AG04449 (cell line): ENCODE results near the gene KCNAB1.
"Not testable (repeated sequence)": the region's sequence is repeated elsewhere in the genome, so short reads cannot be mapped to it uniquely, and the experiment has no call there.

Source experiments
- CTCF ChIA-PET: fragments of 350-600 bp; formaldehyde crosslinking; extraction: SDS; loops from one replicate; lab custom pipeline; 2021; ENCODE audit warnings: antibody characterized with exemption; lab: Yijun Ruan, JAX
- POLR2A ChIA-PET: fragments of 400-600, 350-600 bp; formaldehyde crosslinking; extraction: SDS; loops from one replicate; lab custom pipeline; 2020; ENCODE audit warnings: antibody characterized with exemption, inconsistent platforms; lab: Yijun Ruan, JAX
- DNase-seq: peaks from one replicate; pipeline ENCODE4 v3.0.0-alpha.2; 2010; ENCODE audit warnings: low read depth, low spot score
- H3K4me3 ChIP-seq: 2 replicates; pipeline ENCODE4 v1.5.1; 2011; ENCODE audit warnings: low read depth, mild to moderate bottlenecking, control low read depth, low read length
- CTCF ChIP-seq: IDR thresholded peaks from one replicate; pipeline ENCODE4 v1.5.1; 2011; ENCODE audit warnings: mild to moderate bottlenecking, moderate library complexity, low read length, control low read depth, inconsistent platforms; ENCODE audit not compliant: insufficient read depth; ENCODE audit errors: missing control alignments

KCNAB1 gene

GRCh38 chr3:156271995-156272719, 151.8 kb downstream of the KCNAB1 start:
- no peak for TF ChIP-seq CTCF
- POLR2A ChIA-PET, result no interaction called here
- no peak for DNase-seq
- CTCF ChIA-PET, result interaction anchor here (1.3 kb wide), 1 partner anchor 178 kb away, joined by 5 read pairs; no protein-coding TSS in a partner anchor
- no peak overlapping the region for H3K4me3 ChIP-seq

GRCh38 chr3:156273111-156273694, 152.8 kb downstream of the KCNAB1 start:
- ChIA-PET CTCF (interaction anchor here (1.3 kb wide), 1 partner anchor 177 kb away, joined by 5 read pairs; no protein-coding TSS in a partner anchor), POLR2A (no interaction called here)
- no peak for DNase-seq
- no peak for TF ChIP-seq CTCF
- H3K4me3 ChIP-seq, result no peak overlapping the region

- ChIA-PET CTCF (no interaction called here), POLR2A (no interaction called here)
- no peak overlapping the region for H3K4me3 ChIP-seq
- no peak for TF ChIP-seq CTCF
- DNase-seq, result no peak
These were observed 154.4 kb downstream of the KCNAB1 start for GRCh38 chr3:156274791-156275190.

GRCh38 chr3:156284637-156285036, 164.3 kb downstream of the KCNAB1 start:
- CTCF ChIA-PET, result interaction anchor here (1.0 kb wide), 1 partner anchor 224 kb away, joined by 3 read pairs; no protein-coding TSS in a partner anchor
- POLR2A ChIA-PET, result not testable (repeated sequence)

GRCh38 chr3:156285626-156286025, 165.2 kb downstream of the KCNAB1 start:
- POLR2A ChIA-PET, result no interaction called here
- H3K4me3 ChIP-seq, result no peak overlapping the region
- TF ChIP-seq CTCF, result no peak
- CTCF ChIA-PET, result interaction anchor here (1.0 kb wide), 1 partner anchor 223 kb away, joined by 3 read pairs; no protein-coding TSS in a partner anchor
- DNase-seq, result no peak

More at GRCh38 chr3:156284637-156285036, 164.3 kb downstream of the KCNAB1 start:
- not testable (repeated sequence) for H3K4me3 ChIP-seq, DNase-seq

- no peak for DNase-seq
- TF ChIP-seq CTCF, result no peak
- POLR2A ChIA-PET, result no interaction called here
- peak overlapping the region; percentile 45; the same call in 1 of the 2 replicates for H3K4me3 ChIP-seq
- CTCF ChIA-PET, result interaction anchor here (1.0 kb wide), 2 partner anchors 12 to 159 kb away, joined by 3 to 5 read pairs; no protein-coding TSS in a partner anchor
These were observed 170.5 kb downstream of the KCNAB1 start for GRCh38 chr3:156290924-156291271.
